ENCODE data around the gene PIK3AP1. TPM values are rescaled to one million over a fixed set of nuclear protein-coding genes. Genes with fewer than 3 reads are reported as not detected.
A peak's percentile ranks its signal among the peaks of the same experiment; 100 is the strongest.
"Not testable (repeated sequence)": the region's sequence is repeated elsewhere in the genome, so short reads cannot be mapped to it uniquely, and the experiment has no call there.

Gene PIK3AP1
- total and polyA plus RNA-seq, 2 donors = 8.1 to 13.0 TPM

GRCh38 chr10:96565774-96566173 lies 154.5 kb downstream of the PIK3AP1 start:
- no peaks in the 10 kb centered on the region for H3K9me3 ChIP-seq (ENCODE audit: control insufficient read depth in 2 of 2, insufficient read depth in 1 of 2, low read length in 1 of 2)
- DNase-seq (ENCODE audit: low read depth in 6 of 9, low spot score in 9 of 9) = no peak
- no peak overlapping the region for H3K27ac ChIP-seq (ENCODE audit: low read depth in 1 of 2, low read length in 1 of 2)
- H3K4me1 ChIP-seq (ENCODE audit: control insufficient read depth in 2 of 2, insufficient read depth in 2 of 2, low read length in 2 of 2) = no peaks in the 10 kb centered on the region
- no peak overlapping the region for H3K4me3 ChIP-seq (ENCODE audit: low read length in 2 of 2)
- H3K36me3 ChIP-seq (ENCODE audit: control insufficient read depth in 2 of 2, insufficient read depth in 2 of 2, low read length in 1 of 2) = peaks cover 23 to 39% of the 10 kb centered on the region in 2 donors
- 90% methylated on average over 1 of the region's 1 CpG for WGBS
- H3K27me3 ChIP-seq (ENCODE audit: control insufficient read depth in 2 of 2, insufficient read depth in 1 of 2, low read length in 1 of 2) = no peaks in the 10 kb centered on the region

DNA sequence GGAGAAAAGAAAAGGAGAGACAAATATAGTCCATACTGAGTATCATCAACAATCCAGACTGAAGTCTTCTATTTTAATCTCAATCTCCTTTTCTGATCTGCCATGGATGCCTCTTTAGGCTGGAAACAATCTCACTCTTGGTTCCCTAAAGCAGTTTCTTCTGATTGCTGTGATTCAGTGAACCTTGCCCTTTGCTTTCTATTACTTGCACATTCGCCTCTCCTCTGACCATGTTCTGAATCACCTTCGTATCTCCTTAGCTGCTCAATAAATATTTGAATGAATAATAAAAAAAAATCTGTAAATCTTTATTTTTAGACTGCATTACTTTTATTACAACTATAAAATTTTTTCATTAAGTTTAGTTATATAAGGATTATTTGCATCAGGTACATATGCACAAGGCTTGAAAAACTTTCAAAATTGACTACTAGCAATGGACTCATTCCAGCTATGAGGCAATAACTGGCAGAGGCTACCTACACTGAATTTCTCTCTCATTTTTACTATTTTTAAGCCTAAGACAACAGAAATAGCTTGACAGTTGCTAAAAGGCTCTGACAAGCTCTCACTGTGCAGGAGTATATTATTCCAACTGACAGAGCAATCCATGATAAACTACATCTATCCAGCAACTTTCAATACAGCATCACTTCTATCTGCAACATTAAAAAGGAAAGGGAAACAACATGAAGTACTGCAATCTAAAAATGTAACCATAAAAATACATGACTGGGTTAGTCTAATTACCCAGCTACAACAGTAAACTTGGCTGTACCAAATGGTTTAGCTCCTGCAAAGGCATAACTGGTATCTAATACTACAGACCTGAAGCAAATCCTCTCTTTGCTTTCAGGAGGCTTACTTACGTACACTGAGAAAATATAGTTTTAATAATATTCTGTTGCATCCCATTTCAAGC lies 159.1 kb downstream of the PIK3AP1 start:
- H3K4me1 ChIP-seq (ENCODE audit: control insufficient read depth in 2 of 2, insufficient read depth in 2 of 2, low read length in 2 of 2) = no peaks in the 10 kb centered on the region
- no peaks in the 10 kb centered on the region for H3K9me3 ChIP-seq (ENCODE audit: control insufficient read depth in 2 of 2, insufficient read depth in 1 of 2, low read length in 1 of 2)
- 97% methylated on average over 3 of the region's 3 CpGs for WGBS
- H3K27ac ChIP-seq (ENCODE audit: low read depth in 1 of 2, low read length in 1 of 2) = no peak overlapping the region
- no peaks in the 10 kb centered on the region for H3K27me3 ChIP-seq (ENCODE audit: control insufficient read depth in 2 of 2, insufficient read depth in 1 of 2, low read length in 1 of 2)
- no peak for DNase-seq (ENCODE audit: low read depth in 6 of 9, low spot score in 9 of 9)
- H3K4me3 ChIP-seq (ENCODE audit: low read length in 2 of 2) = no peak overlapping the region
- peaks cover 29 to 67% of the 10 kb centered on the region in 2 donors for H3K36me3 ChIP-seq (ENCODE audit: control insufficient read depth in 2 of 2, insufficient read depth in 2 of 2, low read length in 1 of 2)

DNA sequence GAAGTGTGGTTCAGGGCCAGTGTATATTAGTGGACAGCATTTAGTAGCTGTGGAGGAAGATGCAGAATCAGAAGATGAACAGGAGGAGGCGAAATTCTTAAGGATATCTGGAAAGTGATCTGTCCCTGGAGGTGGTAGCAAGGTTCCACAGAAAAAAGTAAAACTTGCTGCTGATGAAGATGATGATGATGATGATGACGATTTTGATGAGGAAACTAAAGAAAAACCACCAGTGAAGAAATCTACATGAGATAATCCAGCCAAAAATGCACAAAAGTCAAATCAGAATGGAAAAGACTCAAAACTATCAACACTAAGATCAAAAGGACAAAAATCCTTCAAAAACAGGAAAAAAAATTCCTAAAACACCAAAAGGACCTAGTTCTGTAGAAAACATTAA lies 159.8 kb downstream of the PIK3AP1 start:
- Histone ChIP-seq H3K4me1 (ENCODE audit: control insufficient read depth in 2 of 2, insufficient read depth in 2 of 2, low read length in 2 of 2) (no peaks in the 10 kb centered on the region), H3K4me3 (ENCODE audit: low read length in 2 of 2) (no peak overlapping the region), H3K9me3 (ENCODE audit: control insufficient read depth in 2 of 2, insufficient read depth in 1 of 2, low read length in 1 of 2) (no peaks in the 10 kb centered on the region), H3K27me3 (ENCODE audit: control insufficient read depth in 2 of 2, insufficient read depth in 1 of 2, low read length in 1 of 2) (no peaks in the 10 kb centered on the region), H3K36me3 (ENCODE audit: control insufficient read depth in 2 of 2, insufficient read depth in 2 of 2, low read length in 1 of 2) (peaks cover 29 to 67% of the 10 kb centered on the region in 2 donors), H3K27ac (ENCODE audit: low read depth in 1 of 2, low read length in 1 of 2) (no peak overlapping the region)
- WGBS = 97% methylated on average over 2 of the region's 2 CpGs
- DNase-seq (ENCODE audit: low read depth in 6 of 9, low spot score in 9 of 9) = no peak

DNA sequence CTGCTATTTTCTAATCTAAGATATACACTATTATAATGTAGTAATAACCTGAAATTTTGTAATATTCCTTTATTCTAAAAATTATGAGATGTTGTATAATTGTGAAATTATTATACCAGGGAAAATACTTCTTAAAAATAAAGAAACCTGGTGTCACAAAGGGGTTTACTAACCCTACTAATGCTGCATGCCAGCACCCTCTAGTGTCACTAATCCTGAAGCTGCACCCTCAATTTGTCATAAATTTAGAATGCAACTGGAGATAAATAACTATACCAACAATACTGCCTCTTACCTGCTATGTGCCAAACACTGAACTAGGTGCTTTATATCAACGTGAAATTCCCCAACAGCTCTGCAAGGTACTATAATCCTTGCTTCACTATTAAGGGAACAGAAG lies 164.3 kb downstream of the PIK3AP1 start:
- Histone ChIP-seq H3K27me3 (ENCODE audit: control insufficient read depth in 2 of 2, insufficient read depth in 1 of 2, low read length in 1 of 2) (no peaks in the 10 kb centered on the region), H3K4me3 (ENCODE audit: low read length in 2 of 2) (no peak overlapping the region), H3K9me3 (ENCODE audit: control insufficient read depth in 2 of 2, insufficient read depth in 1 of 2, low read length in 1 of 2) (no peaks in the 10 kb centered on the region), H3K4me1 (ENCODE audit: control insufficient read depth in 2 of 2, insufficient read depth in 2 of 2, low read length in 2 of 2) (no peaks in the 10 kb centered on the region), H3K27ac (ENCODE audit: low read depth in 1 of 2, low read length in 1 of 2) (no peak overlapping the region), H3K36me3 (ENCODE audit: control insufficient read depth in 2 of 2, insufficient read depth in 2 of 2, low read length in 1 of 2) (peaks cover 19 to 73% of the 10 kb centered on the region in 2 donors)
- 97% methylated on average over 1 of the region's 1 CpG for WGBS
- peak in 3 of 9 donors; percentile 1 to 10 (median 4) for DNase-seq (ENCODE audit: low read depth in 6 of 9, low spot score in 9 of 9)

GRCh38 chr10:96555330-96555729 lies 165.0 kb downstream of the PIK3AP1 start:
- no peaks in the 10 kb centered on the region for H3K4me1 ChIP-seq (ENCODE audit: control insufficient read depth in 2 of 2, insufficient read depth in 2 of 2, low read length in 2 of 2)
- peaks cover 18 to 69% of the 10 kb centered on the region in 2 donors for H3K36me3 ChIP-seq (ENCODE audit: control insufficient read depth in 2 of 2, insufficient read depth in 2 of 2, low read length in 1 of 2)
- no peak overlapping the region for H3K27ac ChIP-seq (ENCODE audit: low read depth in 1 of 2, low read length in 1 of 2)
- 98% methylated on average over 3 of the region's 3 CpGs for WGBS
- no peaks in the 10 kb centered on the region for H3K27me3 ChIP-seq (ENCODE audit: control insufficient read depth in 2 of 2, insufficient read depth in 1 of 2, low read length in 1 of 2)
- no peak overlapping the region for H3K4me3 ChIP-seq (ENCODE audit: low read length in 2 of 2)
- no peak for DNase-seq (ENCODE audit: low read depth in 6 of 9, low spot score in 9 of 9)
- H3K9me3 ChIP-seq (ENCODE audit: control insufficient read depth in 2 of 2, insufficient read depth in 1 of 2, low read length in 1 of 2) = no peaks in the 10 kb centered on the region

GRCh38 chr10:96548589-96548988 lies 171.7 kb downstream of the PIK3AP1 start:
- Histone ChIP-seq H3K36me3 (ENCODE audit: control insufficient read depth in 2 of 2, insufficient read depth in 2 of 2, low read length in 1 of 2) (peaks cover 19 to 76% of the 10 kb centered on the region in 2 donors), H3K27ac (ENCODE audit: low read depth in 1 of 2, low read length in 1 of 2) (no peak overlapping the region), H3K27me3 (ENCODE audit: control insufficient read depth in 2 of 2, insufficient read depth in 1 of 2, low read length in 1 of 2) (no peaks in the 10 kb centered on the region), H3K4me1 (ENCODE audit: control insufficient read depth in 2 of 2, insufficient read depth in 2 of 2, low read length in 2 of 2) (no peaks in the 10 kb centered on the region), H3K4me3 (ENCODE audit: low read length in 2 of 2) (no peak overlapping the region), H3K9me3 (ENCODE audit: control insufficient read depth in 2 of 2, insufficient read depth in 1 of 2, low read length in 1 of 2) (no peaks in the 10 kb centered on the region)
- 96% methylated on average over 5 of the region's 5 CpGs for WGBS
- no peak for DNase-seq (ENCODE audit: low read depth in 6 of 9, low spot score in 9 of 9)

- H3K36me3 ChIP-seq (ENCODE audit: control insufficient read depth in 2 of 2, insufficient read depth in 2 of 2, low read length in 1 of 2) = peaks cover 23 to 71% of the 10 kb centered on the region in 2 donors
- not testable (repeated sequence) for H3K4me3 ChIP-seq (ENCODE audit: low read length in 2 of 2); DNase-seq (ENCODE audit: low read depth in 6 of 9, low spot score in 9 of 9); H3K4me1 ChIP-seq (ENCODE audit: control insufficient read depth in 2 of 2, insufficient read depth in 2 of 2, low read length in 2 of 2); H3K9me3 ChIP-seq (ENCODE audit: control insufficient read depth in 2 of 2, insufficient read depth in 1 of 2, low read length in 1 of 2); H3K27ac ChIP-seq (ENCODE audit: low read depth in 1 of 2, low read length in 1 of 2); H3K27me3 ChIP-seq (ENCODE audit: control insufficient read depth in 2 of 2, insufficient read depth in 1 of 2, low read length in 1 of 2)
- 98% methylated on average over 10 of the region's 10 CpGs for WGBS
These were observed 174.8 kb downstream of the PIK3AP1 start for GRCh38 chr10:96545558-96545957.

Other genes starting within 250 kb of the PIK3AP1 start
- gene TLL2, start 206.6 kb downstream of the PIK3AP1 start, total RNA-seq = 0.05 TPM
- 0.23 TPM for gene TLL2, start 206.6 kb downstream of the PIK3AP1 start, polyA plus RNA-seq
- gene TM9SF3, start 133.5 kb downstream of the PIK3AP1 start, total RNA-seq = 47.5 TPM
- gene TM9SF3, start 133.5 kb downstream of the PIK3AP1 start, polyA plus RNA-seq = 41.0 TPM
- 10.3 TPM for gene LCOR, start 111.8 kb upstream of the PIK3AP1 start, total RNA-seq
- gene LCOR, start 111.8 kb upstream of the PIK3AP1 start, polyA plus RNA-seq = 4.5 TPM